Retinal pigment epithelial cell (primary cell): Measurements from ENCODE around the gene CCDC63.

Source experiments
- DNase-seq: peaks from one replicate; pipeline ENCODE4 v3.0.0-alpha.2; 2010; ENCODE audit warnings: low read depth
- H3K4me3 ChIP-seq: 2 replicates; pipeline ENCODE4 v1.5.1; 2011; ENCODE audit warnings: mild to moderate bottlenecking, low read length, control low read depth, moderate library complexity
- TF ChIP-seq, protein P1 (sequence below): conservative IDR thresholded peaks from 2 replicates; pipeline ENCODE4 v1.5.1; 2011; ENCODE audit warnings: low read depth, low read length, control low read depth, inconsistent platforms

CCDC63 gene

DNA sequence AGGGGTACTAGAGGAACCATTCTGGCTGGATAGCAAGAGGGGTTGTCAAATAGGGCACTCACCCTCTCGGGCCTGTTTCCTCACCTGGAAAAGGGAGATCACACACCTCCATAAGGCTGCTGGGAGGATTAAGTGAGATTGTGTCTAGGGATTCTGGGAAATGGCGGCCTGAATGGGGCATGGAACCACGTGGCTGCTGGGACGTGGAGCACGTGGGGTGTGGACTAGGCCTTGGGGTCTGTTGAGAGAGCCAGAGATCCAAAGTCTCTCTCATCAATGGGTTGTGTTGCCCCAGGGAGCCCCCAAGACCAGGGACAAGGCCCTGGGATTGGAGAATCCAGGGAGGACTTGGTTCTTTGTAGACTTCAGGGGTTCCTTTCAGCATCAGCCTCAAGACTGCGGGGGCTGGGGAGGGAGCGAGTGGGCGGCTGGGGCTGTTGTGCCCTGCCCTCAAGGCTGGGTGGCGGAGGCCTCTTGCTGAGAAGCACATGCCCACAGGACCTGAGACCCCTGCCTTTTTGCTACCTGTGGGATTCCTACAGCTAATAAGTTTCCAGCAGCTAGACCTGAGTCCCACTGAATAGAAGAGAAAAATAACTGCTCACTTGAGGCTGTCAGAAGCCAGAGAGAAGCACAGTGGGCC lies 77.0 kb downstream of the CCDC63 start:
- no peak for DNase-seq
- H3K4me3 ChIP-seq = no peak overlapping the region
- TF ChIP-seq, protein P1, sequence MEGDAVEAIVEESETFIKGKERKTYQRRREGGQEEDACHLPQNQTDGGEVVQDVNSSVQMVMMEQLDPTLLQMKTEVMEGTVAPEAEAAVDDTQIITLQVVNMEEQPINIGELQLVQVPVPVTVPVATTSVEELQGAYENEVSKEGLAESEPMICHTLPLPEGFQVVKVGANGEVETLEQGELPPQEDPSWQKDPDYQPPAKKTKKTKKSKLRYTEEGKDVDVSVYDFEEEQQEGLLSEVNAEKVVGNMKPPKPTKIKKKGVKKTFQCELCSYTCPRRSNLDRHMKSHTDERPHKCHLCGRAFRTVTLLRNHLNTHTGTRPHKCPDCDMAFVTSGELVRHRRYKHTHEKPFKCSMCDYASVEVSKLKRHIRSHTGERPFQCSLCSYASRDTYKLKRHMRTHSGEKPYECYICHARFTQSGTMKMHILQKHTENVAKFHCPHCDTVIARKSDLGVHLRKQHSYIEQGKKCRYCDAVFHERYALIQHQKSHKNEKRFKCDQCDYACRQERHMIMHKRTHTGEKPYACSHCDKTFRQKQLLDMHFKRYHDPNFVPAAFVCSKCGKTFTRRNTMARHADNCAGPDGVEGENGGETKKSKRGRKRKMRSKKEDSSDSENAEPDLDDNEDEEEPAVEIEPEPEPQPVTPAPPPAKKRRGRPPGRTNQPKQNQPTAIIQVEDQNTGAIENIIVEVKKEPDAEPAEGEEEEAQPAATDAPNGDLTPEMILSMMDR = no peak

- TF ChIP-seq, protein P1 = no peak
- no peak for DNase-seq
- no peak overlapping the region for H3K4me3 ChIP-seq
These were observed 80.8 kb downstream of the CCDC63 start for GRCh38 chr12:110927546-110927945.

- DNase-seq = no peak
- TF ChIP-seq, protein P1 = no peak
- H3K4me3 ChIP-seq = no peak overlapping the region
These were observed 81.9 kb downstream of the CCDC63 start for GRCh38 chr12:110928700-110929099.

GRCh38 chr12:110929818-110930217 lies 83.0 kb downstream of the CCDC63 start:
- H3K4me3 ChIP-seq = no peak overlapping the region
- no peak for DNase-seq
- TF ChIP-seq, protein P1 = no peak

DNA sequence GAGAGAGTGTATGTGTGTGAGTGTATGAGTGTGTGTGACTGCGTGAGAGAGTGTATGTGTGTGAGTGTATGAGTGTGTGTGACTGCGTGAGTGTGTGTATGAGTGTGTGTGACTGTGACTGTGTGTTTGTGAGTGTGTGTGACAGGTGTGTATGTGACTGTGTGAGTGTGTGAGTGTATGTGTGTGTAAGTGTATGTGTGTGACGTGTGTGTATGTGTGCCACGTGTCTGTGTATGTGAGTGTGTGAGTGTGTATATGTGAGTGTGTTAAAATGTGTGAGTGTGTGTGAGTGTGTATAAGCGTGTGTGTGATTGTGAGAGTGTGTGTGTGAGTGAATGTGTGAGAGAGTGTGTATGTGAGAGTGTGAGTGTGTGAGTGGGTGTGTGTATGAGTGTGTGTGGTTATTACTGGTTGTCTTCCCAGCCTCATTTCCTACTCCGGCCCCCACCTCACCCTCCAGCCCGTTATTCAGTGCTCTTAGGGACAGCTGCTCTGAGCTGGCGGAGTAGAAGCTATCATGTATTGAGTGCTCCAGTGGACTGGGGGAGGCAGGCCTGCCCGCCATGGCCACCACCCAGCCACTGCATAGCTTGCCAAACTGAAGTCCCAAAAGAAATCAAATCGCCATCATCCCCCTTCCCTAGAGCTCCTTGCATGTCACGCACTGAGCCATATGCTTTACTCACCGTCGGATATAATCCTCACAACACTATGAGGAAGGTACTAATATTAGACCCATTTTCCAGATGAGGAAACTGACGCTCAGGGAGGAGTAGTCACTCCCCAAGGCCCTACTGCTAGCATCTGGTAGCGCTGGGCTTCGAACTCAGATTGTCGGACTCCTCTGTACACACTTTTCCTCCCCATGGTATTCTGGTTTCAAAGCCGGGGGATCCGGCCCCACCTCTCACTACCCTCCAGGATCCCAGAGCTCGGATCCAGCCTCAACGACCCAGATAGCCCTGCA lies 83.8 kb downstream of the CCDC63 start:
- H3K4me3 ChIP-seq = no peak overlapping the region
- DNase-seq = no peak
- TF ChIP-seq, protein P1 = no peak

GRCh38 chr12:110931315-110931728 lies 84.5 kb downstream of the CCDC63 start:
- H3K4me3 ChIP-seq = no peak overlapping the region
- TF ChIP-seq, protein P1 = no peak
- no peak for DNase-seq
